Right lobe of liver (tissue), 4 donors: ENCODE results near the gene QTRT2.

Experiments
- POLR2A ChIP-seq: fragments of 450-650 bp; IDR thresholded peaks from one replicate; pipeline ENCODE4 v1.6.1; 2017; ENCODE audit warnings: antibody characterized with exemption, mild to moderate bottlenecking
- TF ChIP-seq, protein P1 (sequence below), 4 donors: fragments of 200-600 bp in 3 of 4; fragments of 450-650 bp in 1 of 4; IDR thresholded peaks; one replicate each; pipeline versions ENCODE4 v1.5.1 to v1.8.0; 2016 to 2022; ENCODE audit warnings: antibody characterized with exemption in 4 of 4, mild to moderate bottlenecking in 2 of 4
- donor health status: DM: no; HTN: no; CAD: no.
- donor health status: DM: no; HTN: no; CAD: no.
- donor health status: DM: no; HTN: yes; CAD: no.

DNA sequence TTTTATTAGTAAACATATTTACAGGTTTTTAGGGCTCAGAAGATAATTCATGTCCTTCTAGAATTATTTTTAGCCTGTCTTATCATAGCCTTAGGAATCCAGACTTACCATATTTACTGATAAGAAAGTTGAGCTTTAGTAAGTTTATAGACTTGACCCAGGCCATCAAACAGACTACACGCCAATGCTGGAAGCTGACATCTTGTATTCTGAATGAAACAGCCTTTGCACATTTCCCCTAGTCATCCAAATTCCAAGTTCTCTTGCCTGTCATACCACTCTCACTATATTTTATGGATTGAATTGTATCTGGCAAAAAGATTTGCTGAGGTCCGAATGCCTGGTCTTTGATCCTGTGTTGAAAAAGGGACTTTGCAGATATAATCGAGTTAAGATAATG, 63.7 kb downstream of the QTRT2 start:
- TF ChIP-seq, protein P1, sequence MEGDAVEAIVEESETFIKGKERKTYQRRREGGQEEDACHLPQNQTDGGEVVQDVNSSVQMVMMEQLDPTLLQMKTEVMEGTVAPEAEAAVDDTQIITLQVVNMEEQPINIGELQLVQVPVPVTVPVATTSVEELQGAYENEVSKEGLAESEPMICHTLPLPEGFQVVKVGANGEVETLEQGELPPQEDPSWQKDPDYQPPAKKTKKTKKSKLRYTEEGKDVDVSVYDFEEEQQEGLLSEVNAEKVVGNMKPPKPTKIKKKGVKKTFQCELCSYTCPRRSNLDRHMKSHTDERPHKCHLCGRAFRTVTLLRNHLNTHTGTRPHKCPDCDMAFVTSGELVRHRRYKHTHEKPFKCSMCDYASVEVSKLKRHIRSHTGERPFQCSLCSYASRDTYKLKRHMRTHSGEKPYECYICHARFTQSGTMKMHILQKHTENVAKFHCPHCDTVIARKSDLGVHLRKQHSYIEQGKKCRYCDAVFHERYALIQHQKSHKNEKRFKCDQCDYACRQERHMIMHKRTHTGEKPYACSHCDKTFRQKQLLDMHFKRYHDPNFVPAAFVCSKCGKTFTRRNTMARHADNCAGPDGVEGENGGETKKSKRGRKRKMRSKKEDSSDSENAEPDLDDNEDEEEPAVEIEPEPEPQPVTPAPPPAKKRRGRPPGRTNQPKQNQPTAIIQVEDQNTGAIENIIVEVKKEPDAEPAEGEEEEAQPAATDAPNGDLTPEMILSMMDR (IDR thresholded peaks at IDR 0.05) = no peak
- TF ChIP-seq POLR2A = no peak
